ENCODE results near the gene CD109.
"Not testable (repeated sequence)": the region's sequence is repeated elsewhere in the genome, so short reads cannot be mapped to it uniquely, and the experiment has no call there.

The CD109 gene

GRCh38 chr6:73683574-73683973 lies 12.4 kb upstream of the CD109 start:
- in situ Hi-C loops (cut with HindIII; ENCODE audit: low sequenced_read_pairs) = not testable (repeated sequence)

- in situ Hi-C loops (cut with HindIII; ENCODE audit: low sequenced_read_pairs) = no loop called here
These were observed 7.7 kb upstream of the CD109 start for GRCh38 chr6:73688351-73688750.

GRCh38 chr6:73690056-73690455 lies 5.9 kb upstream of the CD109 start:
- in situ Hi-C loops (cut with HindIII; ENCODE audit: low sequenced_read_pairs) = no loop called here

GRCh38 chr6:73691512-73691911 lies 4.5 kb upstream of the CD109 start:
- in situ Hi-C loops (cut with HindIII; ENCODE audit: low sequenced_read_pairs) = no loop called here

GRCh38 chr6:73694711-73695411 lies 1.1 kb upstream of the CD109 start:
- in situ Hi-C loops (cut with HindIII; ENCODE audit: low sequenced_read_pairs) = no loop called here

GRCh38 chr6:73696966-73697655 lies 1.1 kb downstream of the CD109 start:
- in situ Hi-C loops (cut with HindIII; ENCODE audit: low sequenced_read_pairs) = no loop called here

- in situ Hi-C loops (cut with HindIII; ENCODE audit: low sequenced_read_pairs) = no loop called here
These were observed 3.9 kb downstream of the CD109 start for GRCh38 chr6:73699676-73700459.

GRCh38 chr6:73702444-73702843 lies 6.4 kb downstream of the CD109 start:
- in situ Hi-C loops (cut with HindIII; ENCODE audit: low sequenced_read_pairs) = no loop called here

- in situ Hi-C loops (cut with HindIII; ENCODE audit: low sequenced_read_pairs) = no loop called here
These were observed 7.5 kb downstream of the CD109 start for GRCh38 chr6:73703466-73703865.

- in situ Hi-C loops (cut with HindIII; ENCODE audit: low sequenced_read_pairs) = no loop called here
These were observed 8.3 kb downstream of the CD109 start for GRCh38 chr6:73704260-73704659.

GRCh38 chr6:73704798-73705197 lies 8.8 kb downstream of the CD109 start:
- in situ Hi-C loops (cut with HindIII; ENCODE audit: low sequenced_read_pairs) = no loop called here

GRCh38 chr6:73706971-73707370 lies 11.0 kb downstream of the CD109 start:
- in situ Hi-C loops (cut with HindIII; ENCODE audit: low sequenced_read_pairs) = no loop called here

GRCh38 chr6:73710470-73710869 lies 14.5 kb downstream of the CD109 start:
- in situ Hi-C loops (cut with HindIII; ENCODE audit: low sequenced_read_pairs) = no loop called here

- in situ Hi-C loops (cut with HindIII; ENCODE audit: low sequenced_read_pairs) = no loop called here
These were observed 14.9 kb downstream of the CD109 start for GRCh38 chr6:73710948-73711347.

- in situ Hi-C loops (cut with HindIII; ENCODE audit: low sequenced_read_pairs) = no loop called here
These were observed 16.7 kb downstream of the CD109 start for GRCh38 chr6:73712535-73713173.

GRCh38 chr6:73713426-73714147 lies 17.6 kb downstream of the CD109 start:
- in situ Hi-C loops (cut with HindIII; ENCODE audit: low sequenced_read_pairs) = no loop called here

- in situ Hi-C loops (cut with HindIII; ENCODE audit: low sequenced_read_pairs) = not testable (repeated sequence)
These were observed 19.1 kb downstream of the CD109 start for GRCh38 chr6:73715111-73715508.

GRCh38 chr6:73719046-73719445 lies 23.0 kb downstream of the CD109 start:
- in situ Hi-C loops (cut with HindIII; ENCODE audit: low sequenced_read_pairs) = no loop called here

- in situ Hi-C loops (cut with HindIII; ENCODE audit: low sequenced_read_pairs) = no loop called here
These were observed 26.5 kb downstream of the CD109 start for GRCh38 chr6:73722318-73723060.

GRCh38 chr6:73723480-73723879 lies 27.5 kb downstream of the CD109 start:
- in situ Hi-C loops (cut with HindIII; ENCODE audit: low sequenced_read_pairs) = not testable (repeated sequence)
